ACHN (cell line): ENCODE results near the gene TMEM26.

ENCODE experiments used
- DNase-seq: peaks from one replicate; pipeline ENCODE4 v3.0.0-alpha.2; 2015
- in situ Hi-C: cut with HindIII; loops from 2 replicates; pipeline ENCODE4 v1.10.0; 2017; ENCODE audit warnings: low sequenced_read_pairs, low pct_ligation_motif_present, low pct_unique_long_range_greater_than_20kb

The TMEM26 gene

DNA sequence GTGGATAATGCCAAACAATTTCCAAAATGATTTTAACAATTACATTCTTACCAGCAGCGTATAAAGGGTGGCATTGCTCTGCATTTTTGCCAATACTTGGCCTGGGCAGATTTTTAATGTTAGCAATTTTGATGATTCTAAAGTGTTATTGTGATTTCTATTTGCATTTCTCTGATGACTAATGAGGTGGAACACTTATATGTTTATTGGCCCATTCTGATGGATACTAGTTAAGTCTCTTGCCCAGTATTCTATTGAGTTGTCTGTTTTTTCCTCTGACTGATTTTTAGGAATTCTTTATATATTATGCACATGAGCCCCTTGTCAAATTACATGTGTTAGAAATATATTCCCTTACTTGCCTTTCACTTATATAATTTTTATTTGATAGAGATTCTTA is 86.8 kb downstream of the TMEM26 start:
- DNase-seq, result no peak
- in situ Hi-C loops, result no loop called here

DNA sequence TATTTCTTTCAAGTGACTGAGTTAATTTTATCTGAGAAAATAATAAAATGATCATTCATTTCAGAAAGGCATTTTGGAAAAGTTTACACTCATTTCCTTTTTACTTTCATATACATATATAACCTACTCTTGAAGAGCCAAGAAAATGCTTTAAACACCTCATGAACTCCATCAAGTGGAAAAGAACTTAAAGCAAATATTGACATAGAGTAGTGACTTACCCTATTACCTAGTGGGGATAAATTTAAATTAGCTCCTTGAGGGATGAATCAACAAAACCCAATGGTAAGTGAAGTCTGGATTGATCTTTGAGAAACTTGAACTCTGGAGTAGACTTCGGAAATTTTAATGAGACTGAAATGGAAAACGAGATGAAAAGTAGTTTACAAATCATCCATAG is 88.6 kb downstream of the TMEM26 start:
- no peak for DNase-seq
- in situ Hi-C loops, result no loop called here

DNA sequence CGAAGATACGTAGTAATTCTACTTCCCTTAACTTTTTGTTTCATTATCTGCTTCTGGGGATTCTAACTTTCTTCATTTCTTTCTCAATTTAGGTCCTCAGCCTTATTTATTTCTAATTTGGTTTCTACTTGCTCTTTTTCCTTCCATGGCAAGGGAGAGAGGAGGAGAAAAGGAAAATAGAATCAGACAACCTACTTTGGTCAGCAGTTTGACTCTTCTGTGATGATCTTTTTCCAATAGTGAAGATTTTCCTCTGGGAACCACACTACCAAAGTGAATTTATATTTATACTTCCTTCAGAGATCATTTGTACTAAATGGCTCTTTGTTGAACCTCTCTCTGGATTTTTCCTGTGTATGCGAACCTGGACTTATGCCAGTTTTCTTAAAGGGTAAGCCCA is 90.2 kb downstream of the TMEM26 start:
- DNase-seq, result no peak
- in situ Hi-C loops, result no loop called here

GRCh38 chr10:61359452-61359851 is 93.7 kb downstream of the TMEM26 start:
- in situ Hi-C loops, result no loop called here
- DNase-seq, result no peak

GRCh38 chr10:61357687-61358086 is 95.5 kb downstream of the TMEM26 start:
- DNase-seq, result no peak
- in situ Hi-C loops, result no loop called here
